Jurkat, Clone E6-1 (cell line): ENCODE measurements around the gene FBXO39. TPM values are rescaled to one million over a fixed set of nuclear protein-coding genes. Genes with fewer than 3 reads are reported as not detected.
"Not testable (repeated sequence)": the region's sequence is repeated elsewhere in the genome, so short reads cannot be mapped to it uniquely, and the experiment has no call there.

Source experiments
- DNase-seq: peaks from one replicate; pipeline ENCODE4 v3.0.0-alpha.2; 2011; ENCODE audit warnings: low read depth, low spot score
- H3K4me3 ChIP-seq: 2 replicates; pipeline ENCODE4 v1.5.1; 2011; ENCODE audit warnings: mild to moderate bottlenecking, low read length, control low read depth, moderate library complexity
- polyA plus RNA-seq: library from polyadenylated mRNA; unstranded; fragments of >200 nt; gene quantifications from one replicate; pipeline ENCODE4 v1.2.1, GENCODE V29; 2012; ENCODE audit warnings: missing spikeins; ENCODE audit not compliant: insufficient read length, insufficient read depth

Gene FBXO39
- polyA plus RNA-seq, result not detected

- DNase-seq, result no peak
- H3K4me3 ChIP-seq, result no peak within 1 kb of the TSS
Observed at GRCh38 chr17:6775871-6776405, at the start of gene FBXO39. Gene FBXO39 (plus strand): TSS chr17:6776215. CDS start chr17:6779869, 3,654 bp downstream.

- no peak overlapping the region for H3K4me3 ChIP-seq
- DNase-seq, result no peak
Observed at GRCh38 chr17:6729531-6729930, 46.5 kb upstream of the FBXO39 start.

- not testable (repeated sequence) for DNase-seq
Observed at GRCh38 chr17:6746665-6747064, 29.4 kb upstream of the FBXO39 start.

GRCh38 chr17:6748617-6749016, 27.4 kb upstream of the FBXO39 start:
- no peak for DNase-seq
- H3K4me3 ChIP-seq, result no peak overlapping the region

More at GRCh38 chr17:6746665-6747064, 29.4 kb upstream of the FBXO39 start:
- H3K4me3 ChIP-seq, result not testable (repeated sequence)

- no peak overlapping the region for H3K4me3 ChIP-seq
- DNase-seq, result peak; percentile 42
Observed at GRCh38 chr17:6749519-6749918, 26.5 kb upstream of the FBXO39 start.

GRCh38 chr17:6752068-6752909, 23.7 kb upstream of the FBXO39 start:
- H3K4me3 ChIP-seq, result peak overlapping the region; percentile 22
- DNase-seq, result no peak

- peak; percentile 87 for DNase-seq
- H3K4me3 ChIP-seq, result peak overlapping the region; percentile 22
Observed at GRCh38 chr17:6753006-6753445, 23.0 kb upstream of the FBXO39 start.

- DNase-seq, result no peak
- H3K4me3 ChIP-seq, result peak overlapping the region; percentile 22; the same call in 1 of the 2 replicates
Observed at GRCh38 chr17:6753546-6753945, 22.5 kb upstream of the FBXO39 start.

GRCh38 chr17:6755281-6755680, 20.7 kb upstream of the FBXO39 start:
- H3K4me3 ChIP-seq, result peak overlapping the region; percentile 78

GRCh38 chr17:6755731-6756184, 20.3 kb upstream of the FBXO39 start, which contains the start of gene XAF1:
Gene XAF1 (plus strand): TSS chr17:6756046. CDS start chr17:6756079, 33 bp downstream.
- peak within 1 kb of the TSS; percentile 78 for H3K4me3 ChIP-seq
- peak; percentile 66 for DNase-seq

More at GRCh38 chr17:6755281-6755680, 20.7 kb upstream of the FBXO39 start:
- DNase-seq, result no peak

GRCh38 chr17:6756425-6757031, 19.5 kb upstream of the FBXO39 start:
- peak overlapping the region; percentile 78 for H3K4me3 ChIP-seq
- DNase-seq, result no peak

- DNase-seq, result no peak
- peak overlapping the region; percentile 78 for H3K4me3 ChIP-seq
Observed at GRCh38 chr17:6757747-6758146, 18.3 kb upstream of the FBXO39 start.

- no peak for DNase-seq
- H3K4me3 ChIP-seq, result no peak overlapping the region
Observed at GRCh38 chr17:6761779-6762178, 14.2 kb upstream of the FBXO39 start.

- no peak overlapping the region for H3K4me3 ChIP-seq
- DNase-seq, result no peak
Observed at GRCh38 chr17:6768447-6768846, 7.6 kb upstream of the FBXO39 start.

GRCh38 chr17:6772016-6772415, 4.0 kb upstream of the FBXO39 start:
- no peak for DNase-seq
- no peak overlapping the region for H3K4me3 ChIP-seq

- H3K4me3 ChIP-seq, DNase-seq: not testable (repeated sequence)
Observed at GRCh38 chr17:6774906-6775305, 1.1 kb upstream of the FBXO39 start.

- H3K4me3 ChIP-seq, result no peak overlapping the region
Observed at GRCh38 chr17:6779411-6779810, 3.4 kb downstream of the FBXO39 start.

GRCh38 chr17:6780001-6780400, 4.0 kb downstream of the FBXO39 start:
- no peak for DNase-seq
- no peak overlapping the region for H3K4me3 ChIP-seq

More at GRCh38 chr17:6779411-6779810, 3.4 kb downstream of the FBXO39 start:
- DNase-seq, result no peak

GRCh38 chr17:6780886-6781285, 4.9 kb downstream of the FBXO39 start:
- no peak for DNase-seq
- H3K4me3 ChIP-seq, result no peak overlapping the region

GRCh38 chr17:6782244-6782643, 6.2 kb downstream of the FBXO39 start:
- no peak for DNase-seq
- H3K4me3 ChIP-seq, result no peak overlapping the region
